GM12874 (cell line): ENCODE measurements around the gene PSMB2.

Experiments
- CTCF ChIP-seq: IDR thresholded peaks from 2 replicates; pipeline ENCODE4 v1.5.1; 2011; ENCODE audit warnings: low read depth, mild to moderate bottlenecking, control low read depth, low read length, moderate library complexity; ENCODE audit not compliant: insufficient read depth

PSMB2 gene

DNA sequence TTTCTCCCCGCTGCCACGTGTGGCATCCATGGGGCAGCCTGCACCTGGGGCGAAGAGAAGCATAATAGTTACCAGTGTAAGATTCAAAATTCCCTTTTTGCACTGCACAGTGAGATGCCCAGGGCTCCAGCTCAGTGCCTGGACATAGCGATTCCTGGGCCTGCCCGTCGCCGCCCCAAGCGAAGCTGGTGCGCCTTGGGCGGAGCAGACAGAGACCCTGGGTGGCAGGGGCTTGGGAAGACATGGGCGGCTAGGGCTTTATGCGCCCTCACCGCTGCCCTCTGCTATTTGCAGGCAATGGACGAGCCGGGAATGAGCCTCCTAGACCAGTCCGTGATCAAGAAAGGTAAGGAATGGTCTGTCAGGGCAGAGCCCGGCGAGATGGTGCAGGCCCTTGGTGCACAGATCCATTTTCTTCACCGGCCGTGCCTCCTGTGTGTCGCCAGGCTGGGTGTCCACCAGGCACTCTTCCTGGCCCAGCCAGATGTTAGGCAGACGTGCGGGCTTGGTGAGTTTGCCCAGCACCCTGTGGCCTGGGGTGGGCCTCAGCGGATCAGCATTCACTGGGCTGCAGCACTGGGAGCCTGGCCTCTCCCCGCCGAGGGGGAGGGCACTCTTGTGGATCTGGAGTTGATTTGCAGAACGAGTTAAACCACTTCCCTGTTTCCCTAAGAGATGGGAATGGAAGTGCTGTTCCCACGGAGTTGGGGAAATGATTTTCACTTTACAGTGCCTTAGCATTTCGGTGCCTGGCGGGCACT is 66.5 kb downstream of the PSMB2 start:
- no peak for TF ChIP-seq CTCF

GRCh38 chr1:35574125-35574654 is 67.1 kb downstream of the PSMB2 start:
- no peak for TF ChIP-seq CTCF

DNA sequence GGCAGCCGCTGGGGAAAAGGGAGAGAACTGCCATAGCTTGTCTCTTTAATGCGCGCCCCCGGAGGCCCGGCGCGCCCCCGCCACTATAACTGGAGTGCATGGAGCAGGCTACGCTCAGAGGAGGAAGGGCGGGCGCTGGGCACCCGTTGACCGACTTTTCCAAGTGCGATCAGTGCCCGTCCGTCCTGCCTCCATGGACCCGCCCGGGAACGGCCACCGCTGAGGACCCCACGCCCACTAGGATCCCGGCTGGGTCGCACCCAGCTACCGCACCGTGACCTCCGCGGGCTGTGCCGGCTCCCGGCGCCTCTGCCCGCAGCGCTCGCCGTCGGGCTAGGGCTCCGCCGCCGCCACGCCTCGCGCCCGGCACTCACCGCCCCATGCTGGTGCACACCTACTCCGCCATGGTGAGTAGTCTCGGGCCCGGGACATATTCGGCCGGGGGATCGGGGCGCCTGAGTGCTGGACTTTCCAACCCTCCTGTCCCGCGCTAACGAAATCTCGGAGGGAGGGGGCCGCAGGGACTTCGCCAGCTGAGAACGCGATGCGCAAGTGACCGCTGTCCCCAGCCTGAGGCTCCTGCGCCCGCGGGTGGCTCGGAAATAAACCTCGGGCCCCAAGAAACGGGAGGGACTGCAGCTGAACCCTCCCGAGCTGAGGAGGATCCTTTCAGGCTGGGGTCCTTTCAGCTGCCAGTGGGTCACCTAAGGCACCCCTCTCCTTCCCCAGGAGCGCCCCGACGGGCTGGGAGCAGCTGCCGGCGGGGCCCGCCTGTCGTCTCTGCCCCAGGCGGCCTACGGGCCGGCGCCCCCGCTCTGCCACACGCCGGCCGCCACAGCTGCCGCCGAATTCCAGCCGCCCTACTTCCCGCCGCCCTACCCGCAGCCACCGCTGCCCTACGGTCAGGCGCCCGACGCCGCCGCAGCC is 67.9 kb downstream of the PSMB2 start, which contains the start of gene TFAP2E:
TSS of gene TFAP2E (plus strand) at position 117 of the 927 bp plus-strand sequence. CDS start at position 381, 264 bp downstream.
- no peak for TF ChIP-seq CTCF

GRCh38 chr1:35572296-35572695 is 69.0 kb downstream of the PSMB2 start:
- no peak for TF ChIP-seq CTCF

DNA sequence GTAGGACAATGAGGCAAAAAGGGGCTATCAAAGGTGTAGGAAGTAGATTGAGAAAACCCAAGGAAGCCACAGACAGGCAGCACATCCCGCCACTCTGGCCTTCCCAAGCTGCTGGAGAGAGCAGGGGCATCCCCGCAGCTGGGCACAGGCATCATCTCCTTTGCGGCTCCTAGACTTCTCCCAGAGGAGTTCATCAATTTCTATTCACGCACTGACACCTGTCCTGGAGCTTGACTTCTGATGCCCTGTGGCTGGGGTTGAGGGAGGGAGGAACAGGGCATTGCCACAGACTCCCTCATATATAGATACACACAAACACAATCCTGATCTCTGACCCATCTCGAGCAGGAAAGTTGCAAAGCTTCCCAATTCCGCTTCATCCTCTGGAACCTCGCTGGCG is 70.1 kb downstream of the PSMB2 start:
- no peak for TF ChIP-seq CTCF

DNA sequence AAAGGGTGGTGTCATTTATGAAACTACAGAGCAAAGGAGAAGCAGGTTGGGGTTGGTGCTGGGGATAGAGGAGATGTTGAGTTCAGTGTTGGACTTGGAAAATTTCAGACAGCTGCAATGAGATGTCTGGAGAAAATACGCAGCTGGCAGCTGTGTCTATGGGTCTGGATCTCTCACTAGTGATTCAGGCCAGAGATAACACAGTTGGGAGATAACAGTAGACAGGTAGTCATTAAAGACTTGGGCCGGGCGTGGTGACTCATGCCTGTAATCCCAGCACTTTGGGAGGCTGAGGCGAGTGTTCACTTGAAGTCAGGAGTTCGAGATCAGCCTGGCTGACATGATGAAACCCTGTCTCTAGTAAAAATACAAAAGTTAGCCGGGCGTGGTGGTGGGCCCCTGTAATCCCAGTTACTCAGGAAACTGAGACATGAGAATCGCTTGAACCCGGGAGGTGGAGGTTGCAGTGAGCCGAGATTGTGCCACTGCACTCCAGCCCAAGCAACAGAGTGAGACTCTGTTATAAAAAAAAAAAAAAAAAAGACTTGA is 70.7 kb downstream of the PSMB2 start:
- no peak for TF ChIP-seq CTCF

GRCh38 chr1:35569936-35570335 is 71.4 kb downstream of the PSMB2 start:
- no peak for TF ChIP-seq CTCF
